Measurements from ENCODE around the gene C19orf44.

C19orf44 gene

DNA sequence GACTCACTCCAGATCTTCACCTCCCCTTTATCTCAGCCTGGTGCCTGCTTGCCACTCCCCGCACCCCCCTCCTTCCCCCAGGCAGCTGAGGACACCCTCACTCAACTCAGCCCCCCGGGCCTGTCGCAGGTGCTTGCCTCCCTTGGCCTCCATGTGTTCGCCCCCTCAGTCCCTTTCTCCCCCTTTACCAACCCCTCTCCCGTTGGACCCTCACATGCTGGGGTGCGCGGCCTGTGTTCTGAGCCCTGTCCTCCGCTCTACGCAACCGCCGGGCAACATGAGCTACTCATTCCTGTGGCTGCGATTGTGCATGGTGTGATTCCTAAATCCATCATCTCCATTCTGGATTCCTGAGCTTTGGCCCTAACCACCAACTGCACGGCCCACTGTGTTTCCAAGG, 40.9 kb downstream of the C19orf44 start:
- H4K20me1 ChIP-seq (ENCODE audit: insufficient read depth, low read length): peaks cover 86% of the 10 kb centered on the region
- H3K9me3 ChIP-seq (ENCODE audit: insufficient read depth, low read length, severe bottlenecking): no peaks in the 10 kb centered on the region
- peaks cover 78% of the 10 kb centered on the region for H3K79me2 ChIP-seq (ENCODE audit: insufficient read depth, low read length)
- peak overlapping the region; percentile 32; the same call in 1 of the 2 replicates for H3K4me2 ChIP-seq (ENCODE audit: insufficient read depth, low read length)
- DNase-seq: no peak
- H3K4me3 ChIP-seq (ENCODE audit: low read depth in 1 of 2, low read length in 2 of 2): no peak overlapping the region
- peaks cover 30% of the 10 kb centered on the region for H3K4me1 ChIP-seq (ENCODE audit: insufficient read depth, low read length)
- ATAC-seq (ENCODE audit: insufficient read depth, low read depth): no peak
- peaks cover 92% of the 10 kb centered on the region for H3K36me3 ChIP-seq (ENCODE audit: insufficient read depth, low read length)
- H3K9ac ChIP-seq (ENCODE audit: low read depth, low read length): no peak overlapping the region
- no peak for TF ChIP-seq EZH2 (IDR thresholded peaks at IDR 0.05; ENCODE audit: borderline replicate concordance, low read depth, low read length, severe bottlenecking)
- TF ChIP-seq, protein P1, sequence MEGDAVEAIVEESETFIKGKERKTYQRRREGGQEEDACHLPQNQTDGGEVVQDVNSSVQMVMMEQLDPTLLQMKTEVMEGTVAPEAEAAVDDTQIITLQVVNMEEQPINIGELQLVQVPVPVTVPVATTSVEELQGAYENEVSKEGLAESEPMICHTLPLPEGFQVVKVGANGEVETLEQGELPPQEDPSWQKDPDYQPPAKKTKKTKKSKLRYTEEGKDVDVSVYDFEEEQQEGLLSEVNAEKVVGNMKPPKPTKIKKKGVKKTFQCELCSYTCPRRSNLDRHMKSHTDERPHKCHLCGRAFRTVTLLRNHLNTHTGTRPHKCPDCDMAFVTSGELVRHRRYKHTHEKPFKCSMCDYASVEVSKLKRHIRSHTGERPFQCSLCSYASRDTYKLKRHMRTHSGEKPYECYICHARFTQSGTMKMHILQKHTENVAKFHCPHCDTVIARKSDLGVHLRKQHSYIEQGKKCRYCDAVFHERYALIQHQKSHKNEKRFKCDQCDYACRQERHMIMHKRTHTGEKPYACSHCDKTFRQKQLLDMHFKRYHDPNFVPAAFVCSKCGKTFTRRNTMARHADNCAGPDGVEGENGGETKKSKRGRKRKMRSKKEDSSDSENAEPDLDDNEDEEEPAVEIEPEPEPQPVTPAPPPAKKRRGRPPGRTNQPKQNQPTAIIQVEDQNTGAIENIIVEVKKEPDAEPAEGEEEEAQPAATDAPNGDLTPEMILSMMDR (IDR thresholded peaks at IDR 0.05; ENCODE audit: borderline replicate concordance, extremely low read depth, low read length, poor library complexity, severe bottlenecking): no peak
- no peaks in the 10 kb centered on the region for H3K27me3 ChIP-seq (ENCODE audit: insufficient read depth, low read length, poor library complexity)
- no peak overlapping the region for H2AFZ ChIP-seq (ENCODE audit: low read depth, low read length)
- H3K27ac ChIP-seq (ENCODE audit: low read length): no peak overlapping the region

DNA sequence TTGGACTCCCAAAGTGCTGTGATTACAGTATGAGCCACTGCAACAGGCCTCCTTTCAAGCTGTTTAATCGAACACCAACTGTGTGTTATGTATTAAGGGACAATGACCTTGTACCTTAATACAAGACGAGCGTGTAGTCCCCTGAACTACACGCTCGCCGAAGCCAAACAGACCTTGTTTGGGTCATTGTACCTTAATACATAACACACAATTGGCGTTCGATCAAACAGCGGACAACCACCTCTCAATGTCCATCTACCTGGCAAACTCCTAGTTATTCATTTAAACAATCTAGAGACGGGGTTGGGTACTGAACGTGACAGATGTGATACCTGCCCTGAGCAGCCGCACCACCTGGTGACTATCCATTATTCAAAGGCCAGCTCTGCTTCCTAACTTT, 44.8 kb downstream of the C19orf44 start:
- Histone ChIP-seq H3K36me3 (ENCODE audit: insufficient read depth, low read length) (peaks cover 54% of the 10 kb centered on the region), H2AFZ (ENCODE audit: low read depth, low read length) (no peak overlapping the region), H3K27ac (ENCODE audit: low read length) (peak overlapping the region; percentile 93; the same call in 1 of the 2 replicates), H4K20me1 (ENCODE audit: insufficient read depth, low read length) (peaks cover 52% of the 10 kb centered on the region), H3K4me1 (ENCODE audit: insufficient read depth, low read length) (peaks cover 49% of the 10 kb centered on the region), H3K9ac (ENCODE audit: low read depth, low read length) (peak overlapping the region; percentile 86), H3K4me3 (ENCODE audit: low read depth in 1 of 2, low read length in 2 of 2) (peak overlapping the region; percentile 85 to 97; a peak in 3 of 4 replicates), H3K4me2 (ENCODE audit: insufficient read depth, low read length) (peak overlapping the region; percentile 74), H3K27me3 (ENCODE audit: insufficient read depth, low read length, poor library complexity) (no peaks in the 10 kb centered on the region), H3K9me3 (ENCODE audit: insufficient read depth, low read length, severe bottlenecking) (no peaks in the 10 kb centered on the region), H3K79me2 (ENCODE audit: insufficient read depth, low read length) (peaks cover 88% of the 10 kb centered on the region)
- TF ChIP-seq EZH2 (IDR thresholded peaks at IDR 0.05; ENCODE audit: borderline replicate concordance, low read depth, low read length, severe bottlenecking): no peak
- TF ChIP-seq, protein P1 (IDR thresholded peaks at IDR 0.05; ENCODE audit: borderline replicate concordance, extremely low read depth, low read length, poor library complexity, severe bottlenecking): no peak
- DNase-seq (no peak), ATAC-seq (ENCODE audit: insufficient read depth, low read depth) (no peak)

DNA sequence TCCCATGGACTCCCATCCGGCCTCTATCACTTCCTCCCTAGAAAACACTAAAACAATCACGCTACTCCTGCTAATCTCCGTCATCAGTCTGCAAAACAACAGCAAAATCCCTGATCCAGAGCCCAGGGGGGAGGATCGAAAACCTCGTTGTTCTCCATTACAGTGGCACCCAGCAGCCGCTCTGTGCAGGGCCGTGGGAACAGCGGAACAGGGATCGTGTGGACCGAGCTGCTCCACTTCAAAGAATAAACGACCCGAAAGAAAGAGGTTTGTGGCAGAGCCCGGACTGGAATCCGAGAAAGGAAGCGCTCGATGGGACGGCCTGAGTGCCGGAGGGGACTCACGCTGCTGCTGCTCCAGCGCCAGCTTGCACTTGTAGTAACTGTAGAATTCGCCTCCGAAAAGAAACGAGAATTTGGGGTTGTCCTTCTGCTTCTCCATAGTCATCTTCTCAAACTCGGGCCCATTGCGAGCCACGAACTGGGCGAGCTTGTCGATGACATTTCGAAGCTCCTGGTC, 45.4 kb downstream of the C19orf44 start:
- Histone ChIP-seq H3K36me3 (ENCODE audit: insufficient read depth, low read length) (peaks cover 47% of the 10 kb centered on the region), H3K4me2 (ENCODE audit: insufficient read depth, low read length) (peak overlapping the region; percentile 74), H3K9ac (ENCODE audit: low read depth, low read length) (peak overlapping the region; percentile 86), H2AFZ (ENCODE audit: low read depth, low read length) (peak overlapping the region; percentile 82; the same call in 1 of the 2 replicates), H3K4me1 (ENCODE audit: insufficient read depth, low read length) (peaks cover 49% of the 10 kb centered on the region), H3K79me2 (ENCODE audit: insufficient read depth, low read length) (peaks cover 82% of the 10 kb centered on the region), H3K27me3 (ENCODE audit: insufficient read depth, low read length, poor library complexity) (no peaks in the 10 kb centered on the region), H3K9me3 (ENCODE audit: insufficient read depth, low read length, severe bottlenecking) (no peaks in the 10 kb centered on the region), H4K20me1 (ENCODE audit: insufficient read depth, low read length) (peaks cover 46% of the 10 kb centered on the region), H3K4me3 (ENCODE audit: low read depth in 1 of 2, low read length in 2 of 2) (peak overlapping the region; percentile 85 to 97), H3K27ac (ENCODE audit: low read length) (peak overlapping the region; percentile 93)
- TF ChIP-seq, protein P1 (IDR thresholded peaks at IDR 0.05; ENCODE audit: borderline replicate concordance, extremely low read depth, low read length, poor library complexity, severe bottlenecking): no peak
- TF ChIP-seq EZH2 (IDR thresholded peaks at IDR 0.05; ENCODE audit: borderline replicate concordance, low read depth, low read length, severe bottlenecking): no peak
- DNase-seq (peak; percentile 40), ATAC-seq (ENCODE audit: insufficient read depth, low read depth) (peak; percentile 12; the same call in 1 of the 3 replicates)

Data from DND-41 (cell line).